ENCODE results near the gene BMPR1A. TPM values are rescaled to one million over a fixed set of nuclear protein-coding genes. Genes with fewer than 3 reads are reported as not detected.

Gene BMPR1A
- polyA plus RNA-seq, 3 donors, result 0.25 to 0.67 (median 0.61) TPM

DNA sequence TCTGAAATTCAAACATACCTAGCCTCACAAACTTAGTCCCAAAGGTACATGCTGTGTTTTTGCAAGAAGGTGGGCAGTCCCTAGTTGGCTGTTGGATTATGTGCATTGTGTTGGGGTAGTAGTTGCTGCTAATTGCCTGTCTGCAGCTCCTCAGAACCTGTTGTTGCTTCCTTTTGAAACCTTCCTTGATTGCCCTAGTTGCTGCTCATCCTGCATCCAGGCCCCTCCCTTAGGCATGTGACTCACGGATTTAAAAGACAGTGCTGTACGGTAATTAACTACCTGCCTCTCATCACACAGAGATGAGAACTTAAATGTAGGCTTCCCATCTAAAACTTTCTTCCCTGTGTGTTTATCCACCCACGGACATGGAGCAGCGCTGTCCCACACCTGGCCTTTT lies 67.7 kb downstream of the BMPR1A start:
- DNase-seq, result no peak
- H3K27ac Mint-ChIP-seq, result no peak overlapping the region
- H2AFZ ChIP-seq (ENCODE audit: insufficient read depth, low read depth, low read length, poor library complexity, severe bottlenecking), result no peak overlapping the region
- no peaks in the 10 kb centered on the region for H3K9me3 ChIP-seq (replicated peaks in 1 of 2; ENCODE audit: control insufficient read depth in 1 of 2, insufficient read depth in 1 of 2, low read length in 2 of 2)
- 100% methylated on average over 2 of the region's 4 CpGs for WGBS (ENCODE audit: insufficient coverage)
- H3K27me3 Mint-ChIP-seq (ENCODE audit: low read depth in 3 of 3), result peaks cover 8 to 11% (median 9%) of the 10 kb centered on the region in 3 donors
- H3K36me3 ChIP-seq (replicated peaks in 1 of 2; ENCODE audit: control insufficient read depth in 1 of 2, insufficient read depth in 2 of 2, low read length in 2 of 2), result no peaks in the 10 kb centered on the region
- intact Hi-C loops (cut with micrococcal nuclease), result no loop called here
- H3K4me3 ChIP-seq (replicated peaks in 1 of 3; ENCODE audit: low read depth in 2 of 3, low read length in 3 of 3), result no peak overlapping the region
- peaks cover 0 to 2% (median 0%) of the 10 kb centered on the region in 7 donors for H3K9me3 Mint-ChIP-seq
- H4K20me1 ChIP-seq (ENCODE audit: insufficient read depth, low read length), result no peaks in the 10 kb centered on the region
- H3K79me2 ChIP-seq (ENCODE audit: insufficient read depth, low read length), result no peaks in the 10 kb centered on the region
- no peak overlapping the region for H3K27ac ChIP-seq (ENCODE audit: low read depth in 1 of 2, low read length in 2 of 2)
- H3K4me1 Mint-ChIP-seq, result no peaks in the 10 kb centered on the region
- H3K36me3 Mint-ChIP-seq, result no peaks in the 10 kb centered on the region
- H3K4me2 ChIP-seq (replicated peaks; ENCODE audit: extremely low read depth, low read length, poor library complexity, severe bottlenecking), result no peak overlapping the region
- TF ChIP-seq, protein P1, sequence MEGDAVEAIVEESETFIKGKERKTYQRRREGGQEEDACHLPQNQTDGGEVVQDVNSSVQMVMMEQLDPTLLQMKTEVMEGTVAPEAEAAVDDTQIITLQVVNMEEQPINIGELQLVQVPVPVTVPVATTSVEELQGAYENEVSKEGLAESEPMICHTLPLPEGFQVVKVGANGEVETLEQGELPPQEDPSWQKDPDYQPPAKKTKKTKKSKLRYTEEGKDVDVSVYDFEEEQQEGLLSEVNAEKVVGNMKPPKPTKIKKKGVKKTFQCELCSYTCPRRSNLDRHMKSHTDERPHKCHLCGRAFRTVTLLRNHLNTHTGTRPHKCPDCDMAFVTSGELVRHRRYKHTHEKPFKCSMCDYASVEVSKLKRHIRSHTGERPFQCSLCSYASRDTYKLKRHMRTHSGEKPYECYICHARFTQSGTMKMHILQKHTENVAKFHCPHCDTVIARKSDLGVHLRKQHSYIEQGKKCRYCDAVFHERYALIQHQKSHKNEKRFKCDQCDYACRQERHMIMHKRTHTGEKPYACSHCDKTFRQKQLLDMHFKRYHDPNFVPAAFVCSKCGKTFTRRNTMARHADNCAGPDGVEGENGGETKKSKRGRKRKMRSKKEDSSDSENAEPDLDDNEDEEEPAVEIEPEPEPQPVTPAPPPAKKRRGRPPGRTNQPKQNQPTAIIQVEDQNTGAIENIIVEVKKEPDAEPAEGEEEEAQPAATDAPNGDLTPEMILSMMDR (IDR thresholded peaks at IDR 0.05), result no peak
- H3K4me3 Mint-ChIP-seq, result no peak overlapping the region
- no peaks in the 10 kb centered on the region for H3K27me3 ChIP-seq (ENCODE audit: control insufficient read depth in 2 of 2, insufficient read depth in 2 of 2, low read length in 2 of 2)
- no peaks in the 10 kb centered on the region for H3K4me1 ChIP-seq (ENCODE audit: control insufficient read depth in 1 of 2, insufficient read depth in 2 of 2, low read length in 2 of 2)
- no peak overlapping the region for H3K9ac ChIP-seq (ENCODE audit: insufficient read depth, low read length, poor library complexity, severe bottlenecking)

DNA sequence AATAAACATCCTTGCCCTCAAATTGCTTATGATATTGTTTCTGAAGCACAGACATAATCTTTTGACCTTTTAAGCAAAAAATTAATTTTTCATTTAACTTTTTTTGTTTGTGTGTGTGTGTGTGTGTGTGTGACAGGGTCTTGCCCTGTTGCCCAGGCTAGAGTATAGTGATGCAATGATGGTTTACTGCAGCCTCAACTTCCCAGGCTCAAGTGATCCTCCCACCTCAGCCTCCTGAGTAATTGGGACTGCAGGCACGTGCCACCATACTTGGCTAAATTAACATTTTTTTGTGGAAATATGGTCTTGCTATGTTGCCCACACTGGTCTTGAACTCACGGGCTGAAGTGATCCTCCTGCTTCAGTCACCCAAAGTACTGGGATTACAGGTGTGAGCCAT lies 68.9 kb downstream of the BMPR1A start:
- Histone ChIP-seq H3K36me3 (replicated peaks in 1 of 2; ENCODE audit: control insufficient read depth in 1 of 2, insufficient read depth in 2 of 2, low read length in 2 of 2) (no peaks in the 10 kb centered on the region), H4K20me1 (ENCODE audit: insufficient read depth, low read length) (no peaks in the 10 kb centered on the region), H3K27ac (ENCODE audit: low read depth in 1 of 2, low read length in 2 of 2) (no peak overlapping the region), H3K79me2 (ENCODE audit: insufficient read depth, low read length) (no peaks in the 10 kb centered on the region), H3K27me3 (ENCODE audit: control insufficient read depth in 2 of 2, insufficient read depth in 2 of 2, low read length in 2 of 2) (no peaks in the 10 kb centered on the region), H3K4me3 (replicated peaks in 1 of 3; ENCODE audit: low read depth in 2 of 3, low read length in 3 of 3) (no peak overlapping the region), H2AFZ (ENCODE audit: insufficient read depth, low read depth, low read length, poor library complexity, severe bottlenecking) (no peak overlapping the region), H3K9ac (ENCODE audit: insufficient read depth, low read length, poor library complexity, severe bottlenecking) (no peak overlapping the region), H3K9me3 (replicated peaks in 1 of 2; ENCODE audit: control insufficient read depth in 1 of 2, insufficient read depth in 1 of 2, low read length in 2 of 2) (no peaks in the 10 kb centered on the region), H3K4me1 (ENCODE audit: control insufficient read depth in 1 of 2, insufficient read depth in 2 of 2, low read length in 2 of 2) (no peaks in the 10 kb centered on the region), H3K4me2 (replicated peaks; ENCODE audit: extremely low read depth, low read length, poor library complexity, severe bottlenecking) (no peak overlapping the region)
- intact Hi-C loops (cut with micrococcal nuclease), result no loop called here
- H3K27ac Mint-ChIP-seq, result no peak overlapping the region
- 100% methylated on average over 1 of the region's 2 CpGs for WGBS (ENCODE audit: insufficient coverage)
- H3K36me3 Mint-ChIP-seq, result no peaks in the 10 kb centered on the region
- H3K9me3 Mint-ChIP-seq, result peaks cover 0 to 2% (median 0%) of the 10 kb centered on the region in 7 donors
- no peak overlapping the region for H3K4me3 Mint-ChIP-seq
- DNase-seq, result no peak
- TF ChIP-seq, protein P1 (IDR thresholded peaks at IDR 0.05), result no peak
- no peaks in the 10 kb centered on the region for H3K4me1 Mint-ChIP-seq
- H3K27me3 Mint-ChIP-seq (ENCODE audit: low read depth in 3 of 3), result peaks cover 8 to 13% (median 11%) of the 10 kb centered on the region in 3 donors

Measured in CD14-positive monocyte (primary cell).